SJCRH30 (cell line): Measurements from ENCODE around the gene PRUNE2. TPM values are rescaled to one million over a fixed set of nuclear protein-coding genes. Genes with fewer than 3 reads are reported as not detected.

Experiments used
- DNase-seq, 2 experiments: peaks; one replicate each; pipeline ENCODE4 v3.0.0-alpha.2; 2015 to 2020
- H3K27ac ChIP-seq: fragments of 250-450 bp; sonication (Bioruptor Pico); 2 replicates; pipeline ENCODE4 v1.5.1; 2020; ENCODE audit warnings: mild to moderate bottlenecking, moderate library complexity
- H3K27me3 ChIP-seq: fragments of 250-450 bp; sonication (Bioruptor Pico); 2 replicates; pipeline ENCODE4 v1.5.1; 2020; ENCODE audit warnings: mild to moderate bottlenecking, moderate library complexity
- H3K36me3 ChIP-seq: fragments of 250-450 bp; sonication (Bioruptor Pico); 2 replicates; pipeline ENCODE4 v1.5.1; 2020; ENCODE audit warnings: mild to moderate bottlenecking, moderate library complexity
- H3K4me1 ChIP-seq: fragments of 250-450 bp; sonication (Bioruptor Pico); 2 replicates; pipeline ENCODE4 v1.5.1; 2020; ENCODE audit warnings: mild to moderate bottlenecking, moderate library complexity
- H3K4me3 ChIP-seq: fragments of 250-450 bp; sonication (Bioruptor Pico); 2 replicates; pipeline ENCODE4 v1.5.1; 2020; ENCODE audit warnings: mild to moderate bottlenecking, moderate library complexity
- H3K9me3 ChIP-seq: fragments of 250-450 bp; sonication (Bioruptor Pico); replicated peaks from 2 replicates; pipeline ENCODE4 v1.5.1; 2020; ENCODE audit warnings: mild to moderate bottlenecking, moderate library complexity
- total RNA-seq: library from RNA; depleted of rRNA; stranded (reverse); fragments of >200 nt; shearing (Covaris generic); gene quantifications from 2 replicates; pipeline ENCODE4 v1.2.3, GENCODE V29; 2014

Gene PRUNE2
- total RNA-seq, 1 experiment from 2014 or later, result 25.0 TPM

DNA sequence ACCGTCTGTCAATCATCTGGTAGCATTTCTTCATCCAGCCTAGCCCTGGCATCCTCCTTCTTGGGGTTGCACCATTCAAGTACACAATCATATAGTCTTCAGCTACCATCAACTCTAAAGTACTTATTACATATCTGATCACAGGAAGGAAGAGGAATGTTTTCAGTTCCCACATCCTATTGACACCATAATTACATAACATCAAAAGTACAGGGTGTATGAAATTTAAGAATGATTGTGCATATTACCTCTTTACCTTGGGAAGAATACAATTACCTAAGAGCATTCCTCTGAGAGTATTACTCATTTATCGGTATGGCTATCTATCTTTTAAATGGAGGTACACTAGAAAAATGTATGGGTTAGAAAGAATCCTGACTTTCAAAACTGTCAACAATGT, 268.5 kb downstream of the PRUNE2 start:
- DNase-seq, result no peak

DNA sequence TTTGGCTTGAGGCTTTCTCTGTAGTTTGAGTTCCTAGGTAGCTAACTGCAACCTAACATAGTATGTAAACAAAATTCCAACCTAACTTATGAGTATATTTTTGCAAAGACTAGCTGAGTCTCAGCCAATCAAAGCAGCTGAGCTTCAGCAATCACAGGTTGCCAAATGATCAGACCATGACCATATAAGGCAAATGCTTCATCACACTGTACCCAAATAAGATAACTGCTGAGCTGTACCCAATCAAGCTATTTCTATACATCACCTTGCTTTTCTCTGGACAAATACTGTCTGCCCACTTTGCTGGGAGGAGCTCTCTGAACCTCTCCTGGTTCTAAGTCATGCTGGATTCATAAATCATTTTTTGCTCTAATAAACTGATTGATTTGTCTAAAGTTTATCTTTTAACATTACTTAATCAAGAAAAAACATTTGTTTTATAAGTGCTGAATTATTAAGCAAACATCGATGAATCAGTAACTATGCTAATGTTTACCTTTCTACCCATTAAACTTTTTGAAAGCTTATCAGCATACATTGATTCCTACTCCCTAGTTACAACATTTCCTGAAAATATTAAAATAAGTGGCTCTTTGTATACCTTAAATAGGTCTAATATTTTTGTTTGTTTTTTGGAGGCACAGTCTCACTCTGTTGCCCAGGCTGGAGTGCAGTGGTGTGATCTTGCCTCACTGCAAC, 271.4 kb downstream of the PRUNE2 start:
- Histone ChIP-seq H3K4me1 (no peaks in the 10 kb centered on the region), H3K27ac (no peak overlapping the region)
- DNase-seq, result no peak

More for the DNA sequence above, 268.5 kb downstream of the PRUNE2 start:
- no peak overlapping the region for H3K27ac ChIP-seq
- H3K27me3 ChIP-seq, result no peaks in the 10 kb centered on the region
- peaks cover 26% of the 10 kb centered on the region for H3K36me3 ChIP-seq
- H3K4me3 ChIP-seq, result no peak overlapping the region
- H3K9me3 ChIP-seq, result no peaks in the 10 kb centered on the region
- H3K4me1 ChIP-seq, result no peaks in the 10 kb centered on the region

DNA sequence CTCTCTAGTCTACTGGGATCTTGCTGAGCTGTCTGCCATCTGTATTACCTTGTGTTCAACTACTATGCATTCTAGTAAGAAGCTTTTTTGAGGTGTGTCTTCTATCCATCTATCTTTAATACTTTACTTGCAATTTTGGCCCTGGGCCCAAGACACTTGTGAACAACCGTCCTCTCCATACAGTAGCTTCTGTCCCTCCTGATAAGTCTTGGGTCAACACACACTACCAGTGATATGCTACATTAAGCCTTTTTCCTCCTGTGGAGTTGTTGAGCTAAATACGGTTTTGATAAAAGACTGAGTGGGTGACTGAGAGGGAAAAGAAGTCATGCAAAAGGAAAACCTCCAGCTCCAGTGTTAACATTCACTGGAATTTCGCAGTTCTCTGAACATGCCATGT, 275.0 kb downstream of the PRUNE2 start:
- Histone ChIP-seq H3K4me3 (no peak overlapping the region), H3K27me3 (no peaks in the 10 kb centered on the region), H3K9me3 (no peaks in the 10 kb centered on the region), H3K27ac (no peak overlapping the region), H3K4me1 (no peaks in the 10 kb centered on the region), H3K36me3 (peaks cover 23% of the 10 kb centered on the region)
- DNase-seq, result no peak

More for the DNA sequence above, 271.4 kb downstream of the PRUNE2 start:
- no peaks in the 10 kb centered on the region for H3K27me3 ChIP-seq
- no peaks in the 10 kb centered on the region for H3K9me3 ChIP-seq
- no peak overlapping the region for H3K4me3 ChIP-seq
- peaks cover 32% of the 10 kb centered on the region for H3K36me3 ChIP-seq

DNA sequence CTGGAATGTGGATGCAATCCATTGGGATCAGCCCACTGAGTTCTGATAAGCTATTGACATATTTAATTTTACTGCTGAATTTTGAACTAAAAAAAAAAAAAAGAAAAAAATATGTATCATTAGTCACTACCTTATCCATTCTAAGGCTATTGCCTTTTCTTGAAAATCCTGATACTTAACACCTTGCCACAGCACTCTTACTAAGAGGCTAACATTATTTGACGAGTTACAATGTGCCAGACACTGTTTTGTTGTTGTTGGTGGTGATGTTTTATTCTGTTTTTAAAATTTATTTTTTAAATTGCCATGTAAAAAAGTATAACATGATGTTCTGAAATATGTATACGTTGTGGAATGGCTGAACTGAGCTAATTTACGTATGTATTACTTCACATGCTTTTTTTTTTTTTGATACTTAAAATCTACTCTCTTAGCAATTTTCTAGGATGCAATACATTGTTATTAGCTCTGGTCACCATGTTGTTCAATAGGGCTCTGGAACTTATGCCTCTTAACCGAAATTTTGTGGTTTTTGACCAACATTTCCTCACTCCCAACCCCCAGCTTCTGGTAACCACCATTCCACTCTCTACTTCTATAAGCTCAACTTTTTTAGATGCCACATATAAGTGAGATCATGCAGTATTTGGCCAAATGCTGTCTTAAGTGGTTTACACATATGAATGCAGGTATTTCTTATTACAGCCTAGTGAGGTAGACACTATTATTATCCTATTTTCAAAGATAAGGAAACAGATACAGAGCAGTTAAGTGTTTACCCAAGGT, 276.5 kb downstream of the PRUNE2 start:
- Histone ChIP-seq H3K36me3 (peaks cover 20% of the 10 kb centered on the region), H3K4me1 (no peaks in the 10 kb centered on the region), H3K27ac (no peak overlapping the region), H3K27me3 (no peaks in the 10 kb centered on the region), H3K4me3 (no peak overlapping the region), H3K9me3 (no peaks in the 10 kb centered on the region)
- no peak for DNase-seq

DNA sequence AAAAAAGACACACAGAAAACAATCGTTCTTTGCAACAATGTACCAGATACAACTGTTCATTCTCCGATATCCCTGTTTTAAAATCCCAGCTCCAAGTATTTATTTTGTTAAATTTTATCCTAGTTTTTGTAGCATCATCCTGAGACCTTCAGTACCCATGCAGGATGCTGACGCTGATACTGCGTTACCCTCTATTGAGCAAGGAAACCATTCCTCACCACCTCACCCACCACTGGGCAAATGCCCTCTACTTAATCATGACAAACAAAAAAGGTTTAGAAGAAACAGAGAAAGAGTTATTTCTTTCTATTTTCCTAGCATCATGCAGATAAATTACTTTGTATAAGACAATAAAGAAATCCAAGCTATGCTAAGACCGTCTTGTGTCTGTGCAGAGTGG, 277.8 kb downstream of the PRUNE2 start:
- no peak for DNase-seq
- Histone ChIP-seq H3K4me3 (no peak overlapping the region), H3K27ac (no peak overlapping the region), H3K4me1 (no peaks in the 10 kb centered on the region), H3K36me3 (peaks cover 16% of the 10 kb centered on the region), H3K27me3 (no peaks in the 10 kb centered on the region), H3K9me3 (no peaks in the 10 kb centered on the region)

DNA sequence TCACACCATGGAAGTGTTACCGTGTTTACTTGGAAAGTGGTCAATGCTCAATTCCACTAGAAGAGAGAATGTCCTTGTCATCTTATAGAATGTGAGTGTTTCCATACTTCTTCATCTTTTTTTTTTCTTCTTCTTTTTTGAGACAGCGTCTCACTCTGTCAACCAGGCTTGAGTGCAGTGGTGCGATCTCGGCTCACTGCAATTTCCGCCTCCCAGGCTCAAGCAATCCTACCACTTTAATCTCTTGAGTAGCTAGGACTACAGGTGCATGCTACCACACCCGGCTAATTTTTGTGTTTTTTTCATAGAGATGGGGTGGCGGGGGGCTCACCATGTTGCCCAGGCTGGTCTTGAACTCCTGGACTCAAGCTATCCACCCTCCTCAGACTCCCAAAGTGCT, 278.9 kb downstream of the PRUNE2 start:
- H3K9me3 ChIP-seq, result no peaks in the 10 kb centered on the region
- H3K27ac ChIP-seq, result no peak overlapping the region
- no peak overlapping the region for H3K4me3 ChIP-seq
- H3K4me1 ChIP-seq, result no peaks in the 10 kb centered on the region
- peaks cover 11% of the 10 kb centered on the region for H3K36me3 ChIP-seq
- no peak for DNase-seq
- H3K27me3 ChIP-seq, result no peaks in the 10 kb centered on the region

DNA sequence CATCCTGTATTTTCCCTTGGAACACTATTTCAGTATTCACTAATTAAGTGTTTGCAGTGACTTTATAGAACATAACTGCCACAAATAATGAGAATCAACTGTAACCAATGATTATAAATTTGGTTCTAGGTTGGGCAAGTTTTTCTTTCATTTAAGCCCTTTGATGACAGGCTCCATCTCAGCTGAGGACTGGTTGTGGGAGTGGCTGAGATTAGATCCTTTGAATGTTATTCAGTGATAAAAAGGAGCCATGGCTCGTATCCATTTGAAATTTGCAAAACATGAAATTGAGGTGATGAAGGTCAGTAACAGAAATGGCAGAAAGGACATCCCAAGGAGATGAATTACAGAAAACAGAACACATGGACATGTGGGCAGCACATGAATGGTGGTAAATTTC, 279.8 kb downstream of the PRUNE2 start:
- H3K4me3 ChIP-seq, result no peak overlapping the region
- no peaks in the 10 kb centered on the region for H3K4me1 ChIP-seq
- DNase-seq, result no peak
- H3K27ac ChIP-seq, result no peak overlapping the region
- no peaks in the 10 kb centered on the region for H3K9me3 ChIP-seq
- peaks cover 2% of the 10 kb centered on the region; the same call in 1 of the 2 replicates for H3K36me3 ChIP-seq
- no peaks in the 10 kb centered on the region for H3K27me3 ChIP-seq

DNA sequence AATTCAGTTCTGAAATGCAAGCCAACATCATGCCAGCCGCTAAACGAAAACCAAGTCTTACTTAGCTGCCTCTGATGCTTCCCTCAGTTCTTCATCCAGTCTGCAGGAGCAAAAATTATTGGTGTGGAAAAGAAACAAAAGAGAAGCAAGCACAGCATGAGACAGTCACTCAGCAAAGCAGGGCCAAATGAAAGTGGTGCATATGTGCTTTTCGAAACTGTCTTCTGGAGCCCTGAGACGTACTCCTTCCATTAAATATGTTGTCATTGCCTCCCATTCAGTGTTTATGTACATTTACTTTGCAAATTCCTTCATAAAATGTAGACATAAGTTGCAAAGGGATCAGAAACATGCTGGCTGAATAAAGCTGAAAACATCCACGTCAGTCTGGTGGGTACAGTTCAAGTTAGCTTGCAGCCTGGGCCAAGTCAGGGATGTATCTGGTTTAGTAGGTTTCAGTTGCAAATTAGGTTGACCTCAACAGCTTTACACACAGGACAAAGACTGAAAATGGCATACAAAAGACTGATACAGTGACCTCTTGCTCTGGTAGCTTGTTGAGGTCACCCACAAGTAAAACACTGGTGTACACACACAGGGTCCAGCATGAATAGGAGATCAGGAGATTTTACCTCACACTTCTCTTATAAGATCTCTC, 281.4 kb downstream of the PRUNE2 start:
- no peak overlapping the region for H3K4me3 ChIP-seq
- no peaks in the 10 kb centered on the region for H3K9me3 ChIP-seq
- H3K27ac ChIP-seq, result no peak overlapping the region
- 0 out of 2 replicates have a peak, but pooled peaks cover 2% of the 10 kb centered on the region for H3K36me3 ChIP-seq
- H3K27me3 ChIP-seq, result no peaks in the 10 kb centered on the region
- DNase-seq, result no peak
- no peaks in the 10 kb centered on the region for H3K4me1 ChIP-seq

DNA sequence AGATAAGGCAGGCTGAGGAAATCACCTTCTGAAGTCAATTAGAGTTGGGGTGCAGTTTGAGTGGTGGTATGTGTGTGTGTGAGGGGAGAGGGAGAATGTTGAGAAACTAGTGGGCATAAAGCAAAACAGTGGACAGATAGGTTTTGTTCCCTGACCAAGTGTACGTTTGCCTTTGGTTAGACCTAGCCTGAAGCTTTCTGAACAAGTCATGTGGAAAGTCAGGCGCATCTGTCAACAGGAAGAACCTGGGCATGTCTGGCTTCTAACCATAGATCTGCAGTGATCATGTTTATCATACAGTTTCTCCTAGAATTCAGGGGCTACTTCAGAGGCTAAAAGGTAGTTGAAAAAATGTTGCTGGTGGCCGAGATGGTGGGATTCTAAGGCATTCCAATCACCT, 284.9 kb downstream of the PRUNE2 start:
- Histone ChIP-seq H3K9me3 (no peaks in the 10 kb centered on the region), H3K4me1 (no peaks in the 10 kb centered on the region), H3K36me3 (0 out of 2 replicates have a peak, but pooled peaks cover 2% of the 10 kb centered on the region), H3K27me3 (no peaks in the 10 kb centered on the region), H3K27ac (no peak overlapping the region), H3K4me3 (no peak overlapping the region)
- no peak for DNase-seq

DNA sequence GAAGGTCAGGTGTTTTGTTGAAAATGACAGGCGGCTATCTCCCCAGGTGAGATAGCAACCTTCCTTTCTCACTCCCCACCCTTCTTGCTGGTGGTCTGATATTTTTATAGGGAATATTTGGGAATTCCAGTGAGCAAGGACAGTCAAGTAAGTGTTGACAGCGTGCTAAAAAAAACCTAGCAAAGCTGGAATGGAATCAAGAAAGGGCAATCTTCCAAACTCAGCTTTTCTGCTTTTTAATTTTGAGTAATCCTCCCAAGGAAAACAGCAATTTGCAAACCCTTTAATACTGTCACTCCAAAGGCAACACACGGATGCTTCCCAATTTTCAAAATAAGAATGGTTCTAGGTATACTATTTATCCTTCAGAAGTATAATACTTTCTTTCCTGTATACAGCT, 285.3 kb downstream of the PRUNE2 start:
- Histone ChIP-seq H3K27ac (no peak overlapping the region), H3K27me3 (no peaks in the 10 kb centered on the region), H3K4me3 (no peak overlapping the region), H3K9me3 (no peaks in the 10 kb centered on the region), H3K4me1 (no peaks in the 10 kb centered on the region), H3K36me3 (0 out of 2 replicates have a peak, but pooled peaks cover 2% of the 10 kb centered on the region)
- no peak for DNase-seq

DNA sequence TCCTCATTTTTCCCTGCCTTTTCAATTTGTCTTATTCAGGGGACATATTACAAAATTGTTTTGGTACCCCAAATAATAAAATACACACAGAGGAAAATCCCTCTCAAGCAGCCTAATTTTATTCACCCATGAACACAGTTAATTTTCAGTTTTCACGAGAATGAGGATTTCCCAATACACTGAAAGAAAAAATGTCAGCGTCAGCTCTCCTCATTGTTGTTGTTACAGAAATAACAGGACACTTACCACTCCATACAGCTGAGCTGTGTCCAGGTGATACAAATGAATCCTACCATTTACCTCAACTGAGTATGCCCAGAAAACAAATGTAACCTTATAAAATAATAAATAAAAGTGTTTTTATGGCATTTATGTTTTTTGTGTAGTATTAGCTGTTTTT, 286.3 kb downstream of the PRUNE2 start:
- no peak overlapping the region for H3K27ac ChIP-seq
- no peaks in the 10 kb centered on the region for H3K9me3 ChIP-seq
- H3K4me3 ChIP-seq, result no peak overlapping the region
- no peak for DNase-seq
- H3K36me3 ChIP-seq, result 0 out of 2 replicates have a peak, but pooled peaks cover 2% of the 10 kb centered on the region
- no peaks in the 10 kb centered on the region for H3K4me1 ChIP-seq
- H3K27me3 ChIP-seq, result no peaks in the 10 kb centered on the region

DNA sequence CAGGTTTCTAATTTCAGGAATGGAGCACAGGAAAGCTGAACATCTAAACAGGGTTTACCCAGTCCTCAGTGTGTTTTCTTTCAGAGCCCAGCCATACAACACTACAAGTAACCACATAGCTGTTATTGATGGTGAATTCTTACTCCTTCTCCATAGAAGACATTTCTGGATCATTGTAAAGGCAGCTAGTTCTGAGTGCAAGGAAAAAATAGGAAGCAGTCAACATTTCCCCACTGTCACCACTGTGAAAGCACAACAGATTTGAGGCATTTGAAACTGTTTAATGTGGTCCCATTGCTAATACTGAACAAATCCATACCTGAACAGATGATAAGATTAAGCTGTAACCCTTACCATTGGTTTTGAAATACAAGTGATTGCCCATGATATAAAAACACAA, 286.7 kb downstream of the PRUNE2 start:
- no peak for DNase-seq
- Histone ChIP-seq H3K4me3 (no peak overlapping the region), H3K4me1 (no peaks in the 10 kb centered on the region), H3K9me3 (no peaks in the 10 kb centered on the region), H3K27me3 (no peaks in the 10 kb centered on the region), H3K36me3 (no peaks in the 10 kb centered on the region), H3K27ac (no peak overlapping the region)

DNA sequence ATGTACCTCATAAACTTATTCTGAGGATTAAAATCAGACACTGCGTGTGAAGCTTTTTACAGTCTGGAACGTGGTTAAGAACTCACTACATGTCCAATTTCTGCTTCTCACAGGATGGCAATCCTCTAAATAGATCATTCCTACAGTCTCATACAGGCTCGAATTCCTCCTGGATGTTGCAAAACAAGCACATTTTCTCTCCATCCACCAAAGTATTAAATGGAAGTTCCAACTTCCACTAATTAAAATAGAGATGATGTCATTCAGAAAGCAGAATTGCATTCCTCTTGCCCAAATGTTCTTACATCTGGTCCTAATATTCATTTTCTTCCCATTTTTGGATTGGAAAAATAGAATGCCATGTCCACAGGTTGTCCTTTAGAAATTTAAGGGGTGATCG, 287.2 kb downstream of the PRUNE2 start:
- no peak for DNase-seq
- no peak overlapping the region for H3K27ac ChIP-seq

DNA sequence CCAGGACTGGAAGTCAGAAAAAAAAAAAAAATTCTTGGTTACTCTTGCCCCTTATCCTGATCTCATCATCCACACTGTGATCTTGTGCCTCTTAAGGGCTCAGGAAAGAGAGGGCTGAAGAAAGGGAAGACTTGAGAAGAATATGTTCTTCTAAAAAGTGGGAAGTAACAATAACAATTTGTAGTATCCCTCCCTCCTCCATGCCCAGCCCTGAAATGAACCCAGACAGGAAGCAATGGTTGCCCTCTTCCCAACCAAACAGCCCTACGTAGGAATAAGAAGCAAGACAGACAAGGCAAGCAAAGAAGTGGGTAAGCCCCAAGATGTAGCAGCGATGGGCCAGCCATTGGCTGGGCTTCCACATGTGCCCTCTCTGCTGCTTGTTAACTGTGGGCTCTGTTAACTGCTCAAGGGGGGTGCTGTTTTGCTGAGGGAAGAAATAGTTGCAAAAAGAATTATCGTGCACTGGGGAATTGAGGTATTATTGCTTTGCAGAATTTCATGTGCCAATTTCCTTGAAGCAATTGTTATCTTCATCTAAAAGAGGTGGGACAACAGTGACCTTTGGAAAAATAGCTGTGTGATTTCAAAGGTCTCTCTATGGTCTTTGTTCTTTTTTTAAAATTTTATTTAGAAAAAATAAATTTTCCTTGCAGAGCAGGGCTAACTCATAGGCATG, 288.3 kb downstream of the PRUNE2 start:
- Histone ChIP-seq H3K9me3 (no peaks in the 10 kb centered on the region), H3K4me1 (no peaks in the 10 kb centered on the region), H3K27ac (no peak overlapping the region), H3K36me3 (no peaks in the 10 kb centered on the region), H3K4me3 (no peak overlapping the region), H3K27me3 (no peaks in the 10 kb centered on the region)
- no peak for DNase-seq

More for the DNA sequence above, 287.2 kb downstream of the PRUNE2 start:
- no peaks in the 10 kb centered on the region for H3K36me3 ChIP-seq
- H3K9me3 ChIP-seq, result no peaks in the 10 kb centered on the region
- no peak overlapping the region for H3K4me3 ChIP-seq
- H3K27me3 ChIP-seq, result no peaks in the 10 kb centered on the region
- no peaks in the 10 kb centered on the region for H3K4me1 ChIP-seq

DNA sequence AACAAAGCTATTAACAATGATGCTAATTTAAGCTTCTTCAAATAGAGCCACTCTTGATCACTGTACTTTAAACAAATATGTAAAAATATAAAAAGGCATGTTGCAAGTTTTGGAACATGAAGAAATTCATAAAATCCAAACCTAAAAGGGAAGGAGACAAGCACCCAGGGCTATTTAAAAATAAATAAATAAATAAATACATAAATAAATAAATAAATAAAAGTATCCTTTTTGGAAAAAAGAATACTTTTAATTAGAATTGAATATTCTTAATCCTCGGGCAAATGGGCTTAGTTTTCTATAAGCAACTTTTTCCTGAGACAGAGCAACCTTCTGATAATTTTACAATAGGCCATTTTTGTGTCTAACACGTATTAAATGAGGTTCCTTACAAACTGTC, 289.1 kb downstream of the PRUNE2 start:
- Histone ChIP-seq H3K4me1 (no peaks in the 10 kb centered on the region), H3K27ac (no peak overlapping the region), H3K9me3 (no peaks in the 10 kb centered on the region), H3K4me3 (no peak overlapping the region), H3K36me3 (no peaks in the 10 kb centered on the region), H3K27me3 (no peaks in the 10 kb centered on the region)
- DNase-seq, result no peak
